NCI-H128 (cell line): ENCODE data around the gene ANKS4B.
"Not testable (repeated sequence)": the region's sequence is repeated elsewhere in the genome, so short reads cannot be mapped to it uniquely, and the experiment has no call there.

Source experiments
- DNase-seq: peaks from one replicate; lab custom pipeline; 2025; ENCODE audit not compliant: unreplicated experiment; lab: John Stamatoyannopoulos, UW

The ANKS4B gene

GRCh38 chr16:21260870-21261791 lies 27.6 kb downstream of the ANKS4B start:
- no peak for DNase-seq

- DNase-seq = no peak
Observed at GRCh38 chr16:21262779-21263639, 29.5 kb downstream of the ANKS4B start.

GRCh38 chr16:21263640-21264570 lies 30.4 kb downstream of the ANKS4B start:
- DNase-seq = no peak

GRCh38 chr16:21264571-21265036 lies 31.1 kb downstream of the ANKS4B start:
- DNase-seq = no peak

GRCh38 chr16:21265104-21265837 lies 31.8 kb downstream of the ANKS4B start:
- no peak for DNase-seq

DNA sequence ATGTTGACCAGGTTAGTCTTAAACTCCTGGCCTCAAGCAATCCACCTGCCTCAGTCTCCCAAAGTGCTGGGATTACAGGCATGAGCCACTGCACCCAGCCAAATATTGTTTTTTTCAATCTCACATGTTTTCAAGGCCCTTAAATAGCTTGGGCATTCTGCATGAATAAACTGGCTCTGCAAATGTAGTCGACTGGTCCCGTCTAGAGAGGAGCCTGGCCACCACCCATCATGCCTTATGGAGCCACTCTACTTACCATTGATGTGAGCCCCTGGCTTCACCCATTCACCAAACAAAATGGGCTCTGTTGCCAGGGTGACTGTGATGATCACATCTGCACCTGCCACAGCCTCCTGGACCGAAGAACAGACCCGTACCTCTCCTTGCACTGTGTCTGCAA lies 33.8 kb downstream of the ANKS4B start:
- DNase-seq = no peak

GRCh38 chr16:21268236-21268635 lies 34.7 kb downstream of the ANKS4B start:
- no peak for DNase-seq

DNA sequence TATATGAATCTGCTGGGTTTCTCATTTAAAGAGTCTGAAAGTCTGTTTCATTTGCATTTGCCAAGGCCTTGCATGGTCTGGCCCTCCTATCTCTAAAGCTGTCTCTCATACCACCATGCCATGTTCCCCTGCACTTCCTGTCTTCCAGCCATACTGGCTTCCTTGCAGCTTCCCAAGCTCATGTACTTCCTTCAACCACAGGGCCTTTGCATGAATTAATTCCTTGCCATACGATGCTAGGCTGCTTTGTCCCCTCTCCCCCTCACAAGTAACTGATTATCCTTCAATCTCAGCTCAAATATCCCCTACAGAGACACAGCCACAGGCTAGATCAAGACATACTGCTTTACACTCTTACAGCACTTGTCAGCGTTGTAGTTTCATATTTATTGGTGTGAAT lies 38.8 kb downstream of the ANKS4B start:
- DNase-seq = no peak

- DNase-seq = not testable (repeated sequence)
Observed at GRCh38 chr16:21272763-21273162, 39.3 kb downstream of the ANKS4B start.

GRCh38 chr16:21274172-21274726 lies 40.8 kb downstream of the ANKS4B start:
- DNase-seq = no peak

DNA sequence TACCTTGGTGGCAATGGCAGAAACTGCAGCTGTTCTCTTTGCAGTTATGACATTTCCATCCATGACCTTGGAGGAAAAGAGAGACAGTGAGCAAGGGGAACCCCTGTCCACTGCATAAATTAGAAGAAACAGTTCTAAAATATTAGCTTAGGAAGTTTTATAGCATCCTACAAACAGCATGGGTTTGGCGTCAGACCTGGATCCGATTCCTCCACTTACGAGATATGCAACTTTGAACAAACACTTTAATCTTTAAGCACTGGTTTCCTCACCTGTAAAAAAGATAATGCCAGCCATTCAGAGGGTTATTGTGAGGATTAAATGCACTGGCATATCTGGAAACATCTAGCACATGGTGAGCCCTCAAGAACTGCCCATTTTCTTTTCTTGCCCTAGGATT lies 42.0 kb downstream of the ANKS4B start:
- DNase-seq = no peak

DNA sequence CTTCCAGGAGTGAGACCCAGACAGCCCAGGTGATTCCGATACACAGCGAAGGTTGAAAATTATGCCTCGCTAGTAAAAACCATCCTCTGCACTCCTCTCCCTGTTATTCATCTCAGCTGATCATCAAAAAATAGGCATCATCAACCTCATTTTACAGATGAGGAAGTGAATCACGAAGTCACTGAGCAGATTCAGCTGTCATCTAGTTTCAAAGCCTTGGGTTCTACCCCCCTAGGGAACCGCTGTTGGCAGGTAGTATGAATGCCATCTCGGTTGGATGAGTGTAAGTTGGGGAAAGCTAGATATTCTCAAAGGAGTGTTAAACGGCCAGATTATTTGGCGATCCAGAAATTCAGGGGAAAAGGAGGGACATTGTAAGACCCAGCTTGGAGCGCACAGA lies 42.6 kb downstream of the ANKS4B start:
- DNase-seq = no peak

DNA sequence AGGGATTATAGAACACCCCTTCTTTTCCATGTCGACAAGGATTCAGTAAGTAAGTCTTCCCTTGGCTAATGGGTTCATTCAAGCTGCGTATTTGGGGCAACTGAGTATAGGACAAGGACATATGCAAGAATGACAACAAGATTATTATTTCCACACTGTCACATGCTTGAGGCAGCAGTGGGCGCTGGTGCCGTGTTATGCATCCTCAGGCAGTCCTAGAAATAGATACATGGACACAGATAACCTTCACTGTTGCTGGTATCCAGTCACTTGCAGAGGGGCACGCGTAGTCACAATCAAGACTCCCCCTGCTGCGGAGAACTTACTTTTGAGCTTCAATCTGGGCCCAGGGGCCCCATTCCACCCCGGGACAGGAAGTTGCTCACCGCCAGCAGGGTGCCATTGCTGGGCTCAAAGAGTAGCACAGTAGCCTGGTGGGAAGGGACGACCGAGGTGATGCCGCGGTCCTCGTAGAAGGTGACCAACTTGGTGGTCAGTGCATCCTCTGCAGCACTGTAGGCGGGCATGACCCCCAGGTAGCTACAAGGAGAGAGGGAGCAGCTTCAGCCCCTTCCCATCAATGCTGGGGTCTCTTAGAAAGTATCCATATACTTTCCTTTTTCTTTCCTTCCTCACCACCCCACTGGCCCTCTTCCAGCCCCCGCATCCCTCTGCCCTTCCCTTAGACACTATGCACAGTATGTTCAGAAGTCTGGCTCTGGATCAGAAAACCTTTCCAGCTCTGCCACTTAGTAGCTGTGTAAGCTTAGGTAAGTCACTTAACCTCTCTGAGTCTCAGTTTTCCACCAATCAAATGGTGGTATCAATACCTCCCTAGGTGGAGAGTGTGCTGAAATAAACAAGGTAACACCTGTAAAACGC lies 43.8 kb downstream of the ANKS4B start:
- DNase-seq = no peak

DNA sequence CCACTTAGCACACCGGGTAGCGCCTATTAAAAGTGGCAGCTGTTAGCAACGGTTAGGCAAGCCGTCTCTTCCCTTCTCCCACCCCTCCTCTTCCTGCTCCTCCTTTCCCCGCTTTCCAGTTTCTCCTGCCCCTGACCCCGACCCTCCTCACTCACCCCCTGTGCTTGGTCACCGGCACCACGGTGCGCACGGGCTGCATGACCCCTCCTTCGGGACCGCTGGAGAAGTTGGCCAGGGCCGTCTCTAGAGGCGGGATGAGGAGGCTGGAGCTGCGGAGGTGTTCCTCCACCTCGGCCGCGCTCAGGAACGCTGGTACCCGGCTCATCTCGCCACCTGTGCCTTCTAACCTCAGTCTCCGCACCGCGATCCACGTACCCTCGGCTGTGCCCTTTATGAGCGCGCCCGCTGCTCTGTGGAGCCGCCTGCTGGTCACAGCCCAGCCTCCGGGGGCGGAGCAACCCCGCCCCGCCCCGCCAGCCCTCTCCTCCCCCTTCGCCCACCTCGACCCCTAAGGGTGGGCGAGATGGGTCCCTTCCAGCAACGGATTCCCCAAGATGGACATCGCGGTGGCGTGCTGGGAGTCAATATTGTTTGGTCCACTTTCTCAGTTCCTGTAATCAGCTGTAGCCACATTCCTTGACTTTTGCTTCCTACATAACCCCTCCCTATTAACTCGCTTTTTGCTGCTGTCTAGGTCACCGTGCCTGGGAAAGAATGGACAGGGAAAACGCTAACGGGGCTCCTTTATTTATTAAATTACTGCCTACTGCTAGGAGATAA lies 44.6 kb downstream of the ANKS4B start, which contains the start of gene CRYM:
Gene CRYM, minus strand, starts transcription at position 364 of the 780 bp plus-strand sequence. Its CDS starts 39 bp downstream, at position 325.
- DNase-seq = peak; percentile 16

DNA sequence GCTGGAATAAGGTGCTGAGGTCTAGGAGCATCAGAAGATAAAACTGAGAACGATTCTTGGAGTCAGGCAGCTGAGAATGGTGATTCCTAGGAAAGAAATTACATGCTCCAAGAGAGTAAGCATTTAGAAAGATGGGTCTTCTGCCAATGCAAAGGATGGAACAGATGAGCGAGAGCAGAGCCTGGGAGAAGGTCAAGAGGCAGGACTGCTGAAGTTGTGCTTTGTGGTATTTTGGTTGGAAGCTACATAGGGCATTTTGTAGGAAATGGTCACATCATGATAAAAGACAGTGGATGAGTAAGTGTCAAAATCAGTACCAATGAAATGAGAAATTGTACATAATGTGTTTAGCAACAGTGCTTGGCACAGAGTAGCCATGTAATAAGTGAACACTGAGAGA lies 46.0 kb downstream of the ANKS4B start:
- DNase-seq = no peak

DNA sequence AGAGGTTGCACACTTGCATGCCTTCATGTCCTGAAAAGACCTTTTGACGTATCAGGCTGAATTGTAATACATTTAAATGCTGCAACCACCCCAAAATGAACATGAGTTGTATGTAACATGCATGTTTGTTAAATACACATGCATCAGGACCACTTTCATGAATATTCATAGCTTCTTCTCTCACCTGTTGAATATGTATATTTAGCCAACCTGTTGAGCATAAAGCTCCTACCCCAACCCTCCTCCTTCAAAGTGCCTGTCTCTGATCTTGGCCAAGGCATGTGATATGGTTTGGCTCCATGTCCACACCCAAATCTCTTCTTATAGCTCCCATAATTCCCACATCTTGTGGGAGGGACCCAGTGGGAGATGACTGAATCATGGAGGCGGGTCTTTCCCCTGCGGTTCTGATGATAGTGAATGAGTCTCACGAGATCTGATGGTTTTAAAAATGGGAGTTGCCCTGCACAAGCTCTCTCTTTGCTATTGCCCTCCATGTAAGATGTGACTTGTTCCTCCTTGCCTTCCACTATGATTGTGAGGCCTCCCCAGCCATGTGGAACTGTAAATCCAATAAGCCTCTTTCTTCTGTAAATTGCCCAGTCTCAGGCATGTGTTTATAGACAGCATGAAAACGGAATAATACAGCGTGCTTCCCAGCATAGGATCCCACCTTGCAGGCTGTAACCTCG lies 48.3 kb downstream of the ANKS4B start:
- DNase-seq = no peak
